Central memory CD8-positive, alpha-beta T cell (primary cell): Measurements from ENCODE around the gene MYO18A.

ENCODE experiments used
- ATAC-seq: fragments of 150-1000 bp; cut with Tn5 transposase; replicated peaks from 2 replicates; pipeline ENCODE4 v1.10.0; 2022; ENCODE audit warnings: mild to moderate bottlenecking, moderate FRiP score, moderate number of reproducible peaks; ENCODE audit not compliant: poor library complexity, severe bottlenecking; ENCODE audit errors: extremely low read depth
- DNase-seq, 2 donors: peaks; one replicate each; pipeline ENCODE4 v3.0.0; 2021; ENCODE audit warnings: low spot score in 2 of 2
- H3K27ac Mint-ChIP-seq: one replicate; pipeline ENCODE4 v1.8.0; 2022; ENCODE audit warnings: low read depth, mild to moderate bottlenecking, moderate library complexity, mixed read lengths
- H3K27me3 Mint-ChIP-seq: one replicate; pipeline ENCODE4 v1.8.0; 2022; ENCODE audit warnings: mixed read lengths
- H3K36me3 Mint-ChIP-seq: one replicate; pipeline ENCODE4 v1.8.0; 2022; ENCODE audit warnings: mild to moderate bottlenecking, moderate library complexity, mixed read lengths; ENCODE audit not compliant: insufficient read depth
- H3K4me1 Mint-ChIP-seq: one replicate; pipeline ENCODE4 v1.8.0; 2022; ENCODE audit warnings: mixed read lengths
- H3K4me3 Mint-ChIP-seq: one replicate; pipeline ENCODE4 v1.8.0; 2022; ENCODE audit warnings: mild to moderate bottlenecking, moderate library complexity, mixed read lengths
- H3K9me3 Mint-ChIP-seq: one replicate; pipeline ENCODE4 v1.8.0; 2022; ENCODE audit warnings: mixed read lengths

MYO18A gene

DNA sequence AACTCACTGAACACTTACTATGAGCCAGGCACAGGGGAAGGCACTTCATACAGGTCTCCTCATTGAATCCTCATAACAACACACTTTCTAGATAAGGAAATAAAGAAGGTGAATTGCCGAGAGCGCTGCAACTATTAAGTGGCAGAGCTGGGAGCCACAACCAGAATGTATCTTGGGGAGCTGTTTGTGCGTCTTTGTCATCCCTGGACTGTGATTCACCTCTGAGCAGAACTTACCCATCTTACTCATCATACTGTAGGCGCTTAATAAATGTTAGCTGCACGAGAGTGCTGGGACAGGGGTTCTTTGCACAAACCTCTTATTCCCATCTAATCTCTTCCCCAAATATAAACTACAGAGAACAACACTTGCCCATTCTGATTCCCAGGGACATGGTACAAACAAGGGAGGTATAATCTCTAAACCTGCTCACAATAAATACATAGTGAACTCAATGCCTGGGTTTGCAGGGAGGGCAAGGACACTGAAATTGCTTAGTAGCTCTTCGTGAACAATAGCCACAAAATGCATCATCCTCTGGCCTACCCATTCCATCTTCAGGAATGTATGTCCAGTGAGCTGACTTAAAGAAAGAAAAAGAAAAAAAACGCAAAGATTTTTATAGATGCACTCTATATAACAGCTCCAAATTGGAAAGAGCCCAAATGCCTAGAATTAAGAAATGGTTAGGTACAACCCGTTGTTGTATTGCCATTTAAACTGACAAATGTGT is 43.0 kb downstream of the MYO18A start:
- peak overlapping the region; percentile 46 for H3K27ac Mint-ChIP-seq
- peaks cover 8% of the 10 kb centered on the region for H3K36me3 Mint-ChIP-seq
- H3K4me3 Mint-ChIP-seq: peak overlapping the region; percentile 88
- peaks cover 59% of the 10 kb centered on the region for H3K4me1 Mint-ChIP-seq
- no peak for ATAC-seq
- no peaks in the 10 kb centered on the region for H3K27me3 Mint-ChIP-seq
- DNase-seq: no peak
- H3K9me3 Mint-ChIP-seq: no peaks in the 10 kb centered on the region

DNA sequence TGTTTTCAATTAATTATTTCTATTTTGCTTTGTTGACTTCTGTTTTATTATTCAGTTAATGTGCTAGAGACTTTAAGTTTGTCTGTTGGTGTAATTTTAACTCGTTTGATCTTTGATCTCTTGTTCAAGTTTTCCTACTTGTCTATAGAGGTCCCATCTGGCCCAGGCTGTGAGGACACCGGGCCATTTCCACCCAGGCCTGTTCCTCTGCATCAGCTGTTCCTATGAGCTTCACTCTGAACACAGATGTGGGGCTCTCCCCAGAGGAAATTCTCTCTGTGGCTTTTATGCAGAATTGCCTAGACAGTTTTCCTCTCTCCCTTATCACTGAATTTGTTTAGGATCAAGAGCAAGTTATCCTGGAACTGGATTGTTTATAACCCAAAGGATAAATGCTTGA is 44.7 kb downstream of the MYO18A start:
- DNase-seq: no peak
- H3K36me3 Mint-ChIP-seq: peaks cover 7% of the 10 kb centered on the region
- peaks cover 62% of the 10 kb centered on the region for H3K4me1 Mint-ChIP-seq
- H3K4me3 Mint-ChIP-seq: no peak overlapping the region
- no peaks in the 10 kb centered on the region for H3K9me3 Mint-ChIP-seq
- no peaks in the 10 kb centered on the region for H3K27me3 Mint-ChIP-seq
- no peak for ATAC-seq
- no peak overlapping the region for H3K27ac Mint-ChIP-seq

DNA sequence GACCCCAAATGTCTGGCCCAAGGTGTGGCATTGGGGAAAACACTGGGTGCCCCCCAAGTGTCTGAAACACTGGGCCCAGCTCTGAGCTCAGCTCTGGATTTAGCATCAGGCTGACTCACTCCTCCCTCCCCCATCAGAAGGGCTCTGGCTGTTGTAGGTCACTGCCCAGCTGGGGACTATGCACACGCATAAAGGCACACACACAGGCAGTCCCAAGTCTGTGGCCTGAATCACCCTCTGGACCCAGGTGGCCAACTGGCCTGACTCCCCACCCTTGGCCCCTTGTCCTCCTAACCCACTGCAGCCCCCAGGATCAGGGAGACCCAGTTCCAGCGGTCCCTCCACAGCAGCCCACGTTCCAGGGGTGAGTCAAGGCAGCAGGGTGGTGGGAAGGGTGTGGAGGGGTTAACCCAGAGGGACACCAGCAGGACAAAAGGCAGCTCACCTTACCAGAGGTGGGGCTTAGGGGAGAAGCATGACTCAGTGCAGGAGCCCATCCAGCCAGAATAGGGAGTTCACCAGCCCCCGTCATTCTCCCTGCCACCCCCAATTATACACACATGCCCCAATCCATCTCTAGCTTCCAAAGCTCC is 47.0 kb downstream of the MYO18A start:
- H3K27ac Mint-ChIP-seq: no peak overlapping the region
- no peaks in the 10 kb centered on the region for H3K27me3 Mint-ChIP-seq
- H3K36me3 Mint-ChIP-seq: peaks cover 13% of the 10 kb centered on the region
- DNase-seq: no peak
- H3K4me3 Mint-ChIP-seq: no peak overlapping the region
- no peaks in the 10 kb centered on the region for H3K9me3 Mint-ChIP-seq
- no peak for ATAC-seq
- H3K4me1 Mint-ChIP-seq: peaks cover 48% of the 10 kb centered on the region

DNA sequence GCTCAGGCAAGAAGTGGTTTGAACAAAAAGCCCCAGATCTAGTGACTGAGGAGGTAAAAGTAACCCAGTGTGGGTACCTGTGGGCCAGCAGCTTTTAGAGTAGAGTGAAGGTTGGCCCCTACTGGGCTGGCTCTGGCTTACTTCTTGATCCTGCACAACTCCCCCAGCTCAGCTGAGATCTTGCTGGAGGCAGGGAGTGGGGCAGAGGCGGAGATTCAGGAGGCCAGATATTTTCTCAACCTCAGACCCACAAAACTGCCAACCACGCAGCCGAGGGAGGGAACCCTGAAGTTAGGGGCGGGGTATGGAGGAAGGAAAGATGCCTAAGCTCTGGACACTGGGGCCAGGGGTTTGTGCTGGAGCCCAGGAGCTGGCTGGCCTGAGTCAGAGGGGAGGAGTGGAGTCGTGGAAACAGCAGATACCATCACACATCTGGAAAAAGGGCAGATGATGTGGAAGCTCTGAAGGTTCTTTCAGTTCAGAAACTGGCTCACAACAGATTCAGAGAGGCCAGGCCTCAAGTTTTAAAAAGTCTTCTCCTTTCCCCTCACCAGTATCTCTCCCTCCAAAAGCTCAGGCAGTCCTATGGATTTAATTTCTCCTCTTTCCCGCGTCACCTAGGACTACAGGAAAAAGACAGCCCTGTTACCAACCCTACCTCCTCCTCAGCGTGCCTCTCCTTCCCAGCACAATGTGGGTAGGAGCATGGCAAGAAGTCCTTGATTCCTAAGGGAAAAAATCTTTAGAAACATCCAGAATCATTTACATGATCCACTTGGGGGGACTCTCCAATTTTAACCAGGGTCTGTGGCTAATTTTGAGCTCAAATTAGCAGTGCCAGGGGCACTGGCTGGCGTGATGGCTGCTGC is 48.1 kb downstream of the MYO18A start:
- Mint-ChIP-seq H3K27me3 (no peaks in the 10 kb centered on the region), H3K4me3 (no peak overlapping the region), H3K9me3 (no peaks in the 10 kb centered on the region), H3K36me3 (peaks cover 13% of the 10 kb centered on the region), H3K27ac (peak overlapping the region; percentile 87), H3K4me1 (peaks cover 37% of the 10 kb centered on the region)
- DNase-seq: no peak
- no peak for ATAC-seq

DNA sequence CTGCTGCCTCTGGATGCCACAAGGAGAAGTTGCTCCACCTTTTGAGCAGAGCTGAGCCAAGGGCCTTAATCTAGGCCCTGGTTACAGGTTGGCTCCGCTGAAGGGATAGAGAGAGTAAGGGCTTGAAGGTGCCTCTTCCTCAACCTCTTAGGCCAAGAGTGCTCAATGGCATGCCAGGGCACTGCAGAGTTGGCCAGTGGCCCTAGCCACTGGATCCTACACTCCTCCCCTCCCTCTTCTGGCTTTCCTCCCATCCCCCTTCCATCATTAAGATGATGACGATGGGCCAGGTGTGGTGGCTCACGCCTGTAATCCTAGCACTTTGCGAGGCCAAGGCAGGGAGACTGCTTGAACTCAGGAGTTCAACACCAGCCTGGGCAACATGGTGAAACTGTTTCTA is 50.5 kb downstream of the MYO18A start:
- Mint-ChIP-seq H3K4me3 (no peak overlapping the region), H3K9me3 (no peaks in the 10 kb centered on the region), H3K27ac (no peak overlapping the region), H3K36me3 (peaks cover 9% of the 10 kb centered on the region), H3K27me3 (no peaks in the 10 kb centered on the region), H3K4me1 (peaks cover 40% of the 10 kb centered on the region)
- DNase-seq (no peak), ATAC-seq (no peak)

DNA sequence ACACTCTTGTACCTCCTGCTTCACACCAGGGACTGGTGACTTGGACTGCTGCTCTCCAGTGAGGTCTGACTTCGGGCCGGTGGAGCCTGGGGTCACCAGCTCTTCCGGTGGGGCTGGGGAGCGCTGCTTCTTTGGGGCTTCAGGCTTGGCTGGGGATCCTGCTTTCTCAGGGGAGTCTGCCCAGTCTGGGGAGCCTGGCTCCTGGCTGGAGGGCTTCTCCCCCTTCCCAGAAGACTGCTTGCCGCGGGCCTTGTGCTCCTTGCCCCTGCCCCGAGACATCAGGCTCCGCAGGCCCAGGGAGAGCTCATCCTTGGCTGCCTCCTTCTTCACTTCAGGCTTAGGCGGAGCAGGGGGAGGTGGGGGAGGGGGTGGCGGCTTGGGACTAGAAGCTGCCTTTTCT is 52.4 kb downstream of the MYO18A start:
- H3K9me3 Mint-ChIP-seq: no peaks in the 10 kb centered on the region
- DNase-seq (no peak), ATAC-seq (no peak)
- H3K4me3 Mint-ChIP-seq: no peak overlapping the region
- no peaks in the 10 kb centered on the region for H3K27me3 Mint-ChIP-seq
- H3K4me1 Mint-ChIP-seq: peaks cover 30% of the 10 kb centered on the region
- H3K36me3 Mint-ChIP-seq: peaks cover 7% of the 10 kb centered on the region
- no peak overlapping the region for H3K27ac Mint-ChIP-seq

DNA sequence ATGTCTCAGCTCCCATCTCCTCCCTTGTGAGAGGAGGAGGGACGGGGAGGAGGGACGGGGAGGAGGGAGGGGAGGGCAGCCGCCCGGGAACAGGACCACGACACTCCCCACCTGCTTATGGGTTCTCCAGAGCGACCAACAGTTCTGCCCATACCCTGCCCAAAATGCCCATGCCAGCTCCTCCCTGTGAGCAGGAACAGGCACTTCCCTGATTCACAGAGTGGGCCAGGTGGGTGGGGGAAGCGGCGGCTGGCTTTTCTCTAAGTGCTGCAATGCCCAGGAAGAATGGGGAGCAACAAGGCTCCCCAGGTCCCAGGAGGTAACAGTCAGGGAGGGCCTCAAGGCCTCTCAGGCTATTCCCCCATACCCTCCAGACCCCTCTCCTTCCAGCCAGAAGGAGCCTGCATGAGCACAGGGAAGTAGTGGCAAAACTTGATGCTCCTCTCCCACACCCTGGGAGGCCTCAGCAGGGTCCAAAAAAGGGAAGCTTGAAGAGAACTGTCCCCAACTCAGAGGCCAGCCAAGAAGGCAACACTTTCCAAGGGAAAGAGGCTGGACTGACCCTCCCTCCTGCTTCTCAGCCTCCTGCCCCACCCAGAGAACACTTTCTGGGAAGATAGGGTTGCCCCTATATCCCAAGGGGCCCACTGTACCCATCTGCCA is 53.8 kb downstream of the MYO18A start:
- H3K4me3 Mint-ChIP-seq: no peak overlapping the region
- no peaks in the 10 kb centered on the region for H3K27me3 Mint-ChIP-seq
- peaks cover 7% of the 10 kb centered on the region for H3K36me3 Mint-ChIP-seq
- H3K27ac Mint-ChIP-seq: no peak overlapping the region
- ATAC-seq (no peak), DNase-seq (no peak)
- peaks cover 29% of the 10 kb centered on the region for H3K4me1 Mint-ChIP-seq
- H3K9me3 Mint-ChIP-seq: no peaks in the 10 kb centered on the region

DNA sequence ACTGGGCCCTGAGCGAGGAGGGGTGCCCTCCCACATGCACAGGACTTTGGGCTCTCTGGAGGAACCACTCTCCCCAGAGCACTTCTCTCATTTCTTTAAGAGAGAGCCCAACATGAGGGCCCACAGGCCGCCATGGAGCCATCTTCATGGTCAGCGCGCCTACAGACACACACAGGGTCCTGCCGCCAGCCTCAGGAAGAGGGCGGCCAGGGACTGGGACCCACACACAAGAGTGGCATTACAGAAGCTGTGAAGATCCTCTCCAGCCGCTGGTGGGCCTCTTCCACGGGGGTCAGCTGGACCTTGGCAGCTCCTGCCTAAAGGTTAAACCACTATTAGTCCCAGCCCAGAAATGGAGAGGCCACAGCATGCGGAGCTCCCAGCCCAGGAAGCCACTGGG is 54.5 kb downstream of the MYO18A start:
- Mint-ChIP-seq H3K36me3 (peaks cover 8% of the 10 kb centered on the region), H3K4me1 (peaks cover 22% of the 10 kb centered on the region), H3K27ac (peak overlapping the region; percentile 64), H3K4me3 (no peak overlapping the region), H3K27me3 (no peaks in the 10 kb centered on the region), H3K9me3 (no peaks in the 10 kb centered on the region)
- ATAC-seq (no peak), DNase-seq (no peak)

DNA sequence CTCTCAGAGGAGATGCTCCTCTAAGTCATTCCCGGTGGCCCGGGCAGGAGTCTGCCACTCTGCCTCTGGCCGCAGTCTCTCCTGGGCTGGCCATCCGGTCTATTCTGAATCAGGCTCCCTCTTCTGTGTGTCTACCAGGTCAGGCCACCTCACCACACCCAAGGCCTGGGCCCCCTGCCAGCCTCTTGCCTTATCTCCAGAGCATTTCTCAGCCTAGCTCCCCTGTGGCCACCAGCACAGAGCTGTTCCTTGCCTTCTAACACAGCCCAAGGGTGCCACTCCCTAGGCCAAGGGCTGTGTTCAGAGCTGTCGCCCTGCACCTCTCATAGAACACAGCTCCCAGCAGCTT is 55.3 kb downstream of the MYO18A start:
- Mint-ChIP-seq H3K27ac (peak overlapping the region; percentile 64), H3K4me3 (no peak overlapping the region), H3K27me3 (no peaks in the 10 kb centered on the region), H3K9me3 (no peaks in the 10 kb centered on the region), H3K36me3 (peaks cover 7% of the 10 kb centered on the region), H3K4me1 (peaks cover 18% of the 10 kb centered on the region)
- no peak for DNase-seq
- ATAC-seq: no peak

DNA sequence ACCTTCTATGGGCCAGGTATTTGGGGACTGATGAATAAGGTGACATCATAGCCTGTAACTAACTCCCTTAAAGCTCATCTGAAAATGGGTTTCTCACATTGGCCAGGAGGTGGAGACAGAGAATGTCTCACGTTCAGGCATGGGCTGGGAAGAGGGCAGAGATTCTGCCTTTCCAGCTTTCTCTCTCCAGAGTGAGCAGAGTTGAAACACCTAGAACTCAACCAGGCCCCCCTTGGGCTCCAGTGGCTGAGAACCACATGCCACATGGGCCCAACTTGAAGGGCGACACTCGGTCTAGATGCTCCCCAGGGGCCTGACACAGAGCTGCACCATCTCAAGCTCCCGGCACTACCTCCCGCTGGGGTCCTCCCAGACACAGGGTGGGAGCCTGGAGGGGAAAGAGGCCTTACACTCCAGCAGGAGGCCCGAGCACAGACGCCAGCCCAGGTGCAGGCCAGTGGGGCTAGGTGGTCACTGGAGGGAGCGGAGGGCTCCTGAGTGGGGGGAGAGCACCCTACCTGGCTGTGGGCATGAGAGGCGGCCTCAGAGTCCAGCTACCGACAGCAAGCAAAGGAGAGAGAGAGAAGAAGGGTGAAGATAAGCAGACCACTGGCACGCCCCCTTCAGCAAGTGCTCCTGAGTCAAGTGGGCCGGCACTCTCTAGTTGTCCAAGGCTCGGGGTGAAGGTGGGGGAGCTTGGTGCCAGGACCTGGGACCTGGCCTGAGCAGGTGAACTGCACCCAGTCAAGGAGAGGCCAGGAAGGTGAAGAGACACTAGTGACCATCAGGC is 55.9 kb downstream of the MYO18A start:
- H3K4me3 Mint-ChIP-seq: no peak overlapping the region
- no peaks in the 10 kb centered on the region for H3K27me3 Mint-ChIP-seq
- no peak overlapping the region for H3K27ac Mint-ChIP-seq
- DNase-seq (peak in 1 of 2 donors; percentile 28), ATAC-seq (peak; percentile 82)
- H3K4me1 Mint-ChIP-seq: peaks cover 18% of the 10 kb centered on the region
- peaks cover 9% of the 10 kb centered on the region for H3K36me3 Mint-ChIP-seq
- H3K9me3 Mint-ChIP-seq: no peaks in the 10 kb centered on the region

DNA sequence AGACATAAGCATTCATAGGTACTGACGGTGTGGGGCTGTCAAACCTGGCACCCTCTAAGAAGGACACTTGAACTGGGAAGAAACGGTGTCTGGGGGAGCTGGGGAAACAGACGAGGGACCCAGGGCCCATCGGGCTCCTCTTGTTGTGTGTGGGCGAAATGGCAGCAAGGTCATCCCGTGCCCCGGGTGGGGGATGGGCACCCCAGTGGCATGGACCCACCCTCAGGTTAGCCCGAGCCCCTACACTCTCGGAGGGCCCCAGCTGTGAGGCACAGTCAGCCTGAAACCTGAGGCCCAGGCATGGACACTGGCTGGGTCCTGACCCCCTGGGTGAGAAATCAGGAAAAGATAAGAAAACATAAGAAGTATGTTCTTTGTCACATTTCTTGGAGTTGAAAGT is 57.1 kb downstream of the MYO18A start:
- DNase-seq (no peak), ATAC-seq (no peak)
- H3K4me3 Mint-ChIP-seq: no peak overlapping the region
- H3K4me1 Mint-ChIP-seq: peaks cover 12% of the 10 kb centered on the region
- H3K27ac Mint-ChIP-seq: peak overlapping the region; percentile 19
- H3K27me3 Mint-ChIP-seq: no peaks in the 10 kb centered on the region
- H3K36me3 Mint-ChIP-seq: peaks cover 18% of the 10 kb centered on the region
- H3K9me3 Mint-ChIP-seq: no peaks in the 10 kb centered on the region

DNA sequence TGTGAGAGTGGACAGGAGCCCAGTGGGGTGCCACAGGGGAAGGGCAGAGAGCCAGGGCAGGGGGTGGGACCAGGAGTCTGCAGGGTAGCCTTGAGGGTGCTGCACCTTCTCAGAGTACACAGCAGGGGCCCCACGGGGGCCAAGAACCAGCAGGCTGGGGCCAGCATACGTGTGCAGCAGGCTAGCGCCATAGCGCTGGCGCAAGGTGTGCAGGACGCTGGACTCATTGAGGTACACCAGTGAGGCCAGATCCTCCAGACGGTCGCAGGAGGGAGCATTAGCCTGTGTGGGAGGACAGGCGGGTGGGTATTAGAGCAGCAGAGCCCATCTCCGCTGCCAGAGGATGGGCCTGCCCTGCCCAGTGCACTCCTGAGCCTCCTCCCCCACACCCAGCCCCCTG is 58.8 kb downstream of the MYO18A start:
- Mint-ChIP-seq H3K4me1 (peaks cover 19% of the 10 kb centered on the region), H3K36me3 (peaks cover 20% of the 10 kb centered on the region), H3K27ac (no peak overlapping the region), H3K27me3 (no peaks in the 10 kb centered on the region), H3K9me3 (no peaks in the 10 kb centered on the region), H3K4me3 (no peak overlapping the region)
- DNase-seq: no peak
- no peak for ATAC-seq
